ENCODE data around the gene SAFB.
"Not testable (repeated sequence)": the region's sequence is repeated elsewhere in the genome, so short reads cannot be mapped to it uniquely, and the experiment has no call there.

Gene SAFB

DNA sequence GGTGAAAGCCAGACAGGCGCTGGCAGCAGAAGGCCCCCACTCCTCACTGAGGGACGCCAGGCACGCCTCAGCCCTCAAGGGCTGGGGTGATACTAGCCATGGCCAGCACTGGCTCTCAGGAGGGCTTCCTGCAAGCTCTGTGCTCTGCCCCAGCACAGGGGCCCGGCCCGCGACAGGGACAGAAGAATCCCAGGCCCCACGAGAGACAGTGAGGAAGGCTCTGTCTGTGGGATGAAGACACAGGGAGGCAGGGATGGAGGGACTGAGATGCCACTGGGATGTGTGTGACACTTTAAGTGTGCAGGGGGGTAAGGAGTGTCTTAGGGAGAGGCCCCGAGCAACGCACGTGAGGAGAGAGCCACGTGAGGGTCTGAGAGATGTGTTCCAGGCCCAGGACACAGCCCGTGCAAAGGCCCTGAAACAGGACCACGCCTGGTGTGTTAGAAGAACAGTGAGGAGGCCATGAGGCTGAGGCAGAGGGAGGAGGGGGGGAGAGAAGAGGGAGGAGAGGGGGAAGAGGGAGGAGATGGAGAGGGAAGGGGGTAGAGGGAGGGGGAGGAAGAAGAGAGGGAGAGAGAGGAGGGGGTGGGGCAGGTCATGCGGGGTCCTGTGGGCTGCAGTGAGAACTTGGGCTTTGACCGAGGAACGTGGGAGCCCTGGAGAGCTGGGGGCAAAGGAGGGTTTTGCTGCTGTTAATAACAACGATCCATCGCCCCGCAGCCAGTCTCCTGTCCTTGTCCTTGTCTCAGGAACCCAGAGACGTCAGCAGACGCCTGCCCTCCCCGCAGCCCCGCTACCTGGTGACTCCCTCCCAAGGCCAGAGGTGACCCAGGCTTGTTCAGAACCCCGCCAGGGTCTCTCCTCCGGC is 74.4 kb downstream of the SAFB start:
- DNase-seq (ENCODE audit: low read depth) = no peak

DNA sequence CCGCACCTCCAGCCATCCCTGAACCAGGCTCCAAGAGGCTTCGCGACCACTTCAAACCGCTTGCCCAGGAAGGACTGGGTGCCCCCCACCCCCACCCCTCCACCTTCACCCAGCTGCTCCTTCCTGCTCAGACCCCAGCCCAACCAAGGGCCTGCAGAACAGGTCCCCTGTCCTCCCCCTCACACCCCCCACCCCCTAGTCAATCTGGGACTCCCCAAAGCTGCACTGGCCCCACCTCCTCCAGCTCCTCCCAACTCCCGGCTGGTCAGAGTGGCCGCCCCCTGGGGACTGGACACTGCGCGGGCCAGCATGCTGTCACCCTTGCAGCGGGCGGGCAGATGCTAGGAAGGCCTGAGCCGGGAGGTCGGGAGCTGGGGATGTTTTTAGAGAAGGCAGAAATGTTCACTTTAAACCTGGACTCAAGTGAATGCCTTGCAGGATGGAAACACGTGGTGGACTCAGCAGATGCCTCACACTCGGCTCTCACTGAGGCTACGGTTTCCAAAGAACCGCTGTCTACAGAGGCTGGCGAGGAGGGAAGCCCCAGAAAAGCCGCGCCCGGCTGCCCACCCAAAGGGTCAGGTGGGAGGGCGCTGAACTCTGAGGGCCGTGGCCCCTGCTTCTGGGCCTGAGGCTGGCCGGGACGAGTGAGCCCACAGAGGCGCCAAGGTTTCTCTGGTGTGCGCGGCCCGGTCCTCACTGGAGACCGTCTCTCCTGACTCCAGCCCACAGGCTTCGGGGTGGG is 75.2 kb downstream of the SAFB start:
- no peak for DNase-seq (ENCODE audit: low read depth)

DNA sequence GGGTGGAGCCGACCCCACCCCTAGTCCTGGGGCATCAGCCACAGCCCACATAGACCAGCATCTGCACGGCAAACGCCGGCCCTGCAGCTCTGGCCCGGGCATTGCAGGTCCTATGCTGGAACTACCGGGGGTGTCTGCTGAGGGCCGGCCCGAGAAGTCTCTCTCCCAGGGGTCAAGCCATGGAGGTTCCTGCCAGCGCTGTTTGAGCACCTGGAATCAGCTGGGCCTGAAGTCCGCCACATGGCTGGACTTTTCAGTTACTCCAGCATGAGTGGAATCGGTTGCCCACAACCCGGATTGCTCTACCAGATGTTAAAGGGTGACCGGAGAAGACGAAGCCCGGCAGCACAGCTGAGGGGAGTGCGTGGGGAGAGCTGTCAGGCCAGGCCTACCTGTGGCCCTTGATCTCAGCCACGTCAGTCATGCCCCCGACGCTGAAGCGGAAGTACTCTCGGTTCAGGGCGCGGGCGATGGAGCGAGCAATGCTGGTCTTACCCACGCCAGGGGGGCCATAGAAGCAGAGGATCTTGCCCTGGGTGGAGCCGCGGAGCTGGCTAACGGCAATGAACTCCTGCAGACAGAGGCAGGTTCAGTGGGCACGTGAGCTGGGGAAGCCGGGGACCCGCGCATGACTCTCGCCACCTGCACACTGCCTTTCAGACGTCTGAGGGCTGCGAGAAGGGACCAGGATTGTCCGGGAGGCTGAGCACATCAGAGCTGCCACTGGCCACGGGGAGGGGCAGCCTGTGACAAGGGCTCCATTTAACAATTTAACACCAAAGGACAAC is 75.9 kb downstream of the SAFB start:
- no peak for DNase-seq (ENCODE audit: low read depth)

- DNase-seq (ENCODE audit: low read depth) = no peak
Measured at GRCh38 chr19:5700455-5701092, 77.7 kb downstream of the SAFB start.

DNA sequence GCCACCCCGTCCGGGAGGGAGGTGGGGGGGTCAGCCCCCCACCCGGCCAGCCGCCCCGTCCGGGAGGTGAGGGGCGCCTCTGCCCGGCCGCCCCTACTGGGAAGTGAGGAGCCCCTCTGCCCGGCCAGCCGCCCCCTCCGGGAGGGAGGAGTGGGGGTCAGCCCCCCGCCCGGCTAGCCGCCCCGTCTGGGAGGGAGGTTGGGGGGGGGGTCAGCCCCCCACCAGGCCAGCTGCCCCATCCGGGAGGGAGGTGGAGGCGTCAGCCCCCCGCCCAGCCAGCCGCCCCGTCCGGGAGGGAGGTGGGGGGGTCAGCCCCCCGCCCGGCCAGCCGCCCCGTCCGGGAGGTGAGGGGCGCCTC is 79.1 kb downstream of the SAFB start:
- not testable (repeated sequence) for DNase-seq (ENCODE audit: low read depth)

GRCh38 chr19:5703819-5704818 is 81.2 kb downstream of the SAFB start:
- DNase-seq (ENCODE audit: low read depth) = no peak

GRCh38 chr19:5705552-5705951 is 82.7 kb downstream of the SAFB start:
- DNase-seq (ENCODE audit: low read depth) = no peak

DNA sequence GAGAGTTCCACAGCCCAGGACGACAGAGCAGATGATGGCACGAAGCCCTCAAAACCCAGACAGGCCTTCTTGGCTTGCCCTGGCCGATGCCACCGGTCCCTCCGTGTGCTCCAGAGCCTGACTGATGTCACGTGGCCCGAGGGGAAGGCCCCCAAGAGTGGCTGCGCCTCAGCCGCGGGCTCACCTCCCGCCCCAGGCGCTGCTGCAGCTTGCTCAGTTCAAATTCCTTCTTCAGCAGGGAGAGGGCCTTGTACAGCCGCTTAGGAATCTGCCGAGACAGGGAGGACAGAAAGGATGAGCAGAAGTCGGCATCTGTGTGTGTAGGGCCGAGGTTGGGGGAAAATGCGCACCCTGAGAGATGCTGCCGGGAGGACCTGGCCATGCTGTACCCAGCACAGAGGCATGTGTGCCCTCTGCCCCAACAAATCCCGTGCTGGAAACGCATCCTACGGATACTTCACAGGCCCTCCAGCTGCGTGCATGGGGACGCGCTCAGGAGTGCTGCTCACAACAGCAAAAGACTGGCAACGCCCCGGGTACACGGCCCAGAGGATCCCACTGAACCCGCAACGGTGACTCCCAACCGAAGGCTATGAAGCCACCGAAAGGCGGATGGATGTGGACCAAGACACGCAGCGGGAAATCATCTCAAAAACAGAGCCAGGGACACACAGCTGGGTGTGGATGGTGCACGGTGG is 84.1 kb downstream of the SAFB start:
- no peak for DNase-seq (ENCODE audit: low read depth)

DNA sequence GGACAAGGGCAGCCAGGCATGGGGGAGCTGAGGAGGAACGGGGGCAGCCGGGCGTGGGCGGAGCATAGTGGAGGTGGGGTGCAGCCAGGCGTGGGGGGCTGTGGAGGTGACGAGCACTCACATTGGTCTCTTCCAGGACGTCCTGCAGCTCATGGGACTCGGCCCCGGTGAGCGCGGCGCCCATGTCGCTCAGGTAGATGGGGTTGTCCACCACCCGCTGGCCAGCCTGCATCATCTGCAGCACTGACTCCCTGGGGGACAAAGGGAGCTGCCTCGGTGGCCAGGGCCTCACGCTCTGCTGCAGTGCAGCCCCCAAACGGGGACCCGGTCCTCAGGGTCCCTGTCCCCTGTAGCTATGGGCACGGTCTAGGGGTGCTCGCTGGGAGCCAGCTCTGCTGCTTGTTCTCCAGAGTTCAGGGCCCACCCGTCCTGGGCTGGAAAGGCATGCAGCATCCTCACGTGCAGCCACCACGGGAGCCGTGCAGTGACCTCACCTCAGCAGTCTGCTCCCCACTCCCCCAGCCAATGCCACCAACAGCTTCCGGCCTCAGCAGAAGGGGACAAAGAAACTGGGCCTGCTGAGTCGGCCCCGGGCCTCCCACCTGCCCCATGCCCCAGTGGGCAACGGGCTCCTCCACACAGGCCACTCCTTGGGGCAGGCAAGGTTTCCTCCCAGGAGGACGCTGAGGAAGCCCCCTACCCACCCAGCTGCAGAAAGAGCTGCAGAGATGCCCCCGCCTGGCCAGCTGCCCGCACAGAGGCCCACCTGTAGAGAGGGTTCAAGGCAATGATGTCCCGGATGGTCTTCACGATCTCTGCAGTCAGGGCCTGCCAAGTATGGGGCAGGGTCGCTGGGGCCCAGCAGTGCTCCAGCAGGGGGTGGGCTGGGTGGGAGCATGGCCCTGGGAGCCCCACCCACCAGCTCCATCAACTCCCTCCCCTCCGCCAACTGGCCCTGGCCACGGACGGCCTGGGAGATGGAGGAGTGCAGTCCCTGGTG is 85.0 kb downstream of the SAFB start:
- DNase-seq (ENCODE audit: low read depth) = no peak

- DNase-seq (ENCODE audit: low read depth) = no peak
Measured at GRCh38 chr19:5711025-5711424, 88.1 kb downstream of the SAFB start.

- no peak for DNase-seq (ENCODE audit: low read depth)
Measured at GRCh38 chr19:5711713-5712161, 88.9 kb downstream of the SAFB start.

DNA sequence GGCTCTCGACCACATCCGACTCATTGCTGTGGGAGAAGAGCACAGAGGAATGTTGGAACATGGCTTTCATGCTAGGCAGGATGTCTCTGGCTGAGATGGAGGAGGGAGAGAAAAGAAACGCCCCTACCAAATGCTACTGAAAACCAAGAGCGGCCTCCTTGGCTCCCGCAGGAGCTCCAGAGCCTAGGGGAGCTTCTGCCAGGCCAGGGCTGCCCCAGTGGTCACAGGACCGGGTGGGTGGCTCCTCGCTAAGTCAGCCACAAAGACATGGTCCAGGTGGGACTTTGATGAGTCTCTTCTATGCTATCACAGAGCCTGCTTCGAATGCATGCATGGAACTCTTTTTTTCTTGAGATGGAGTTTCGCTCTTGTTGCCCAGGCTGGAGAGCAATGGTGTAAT is 90.3 kb downstream of the SAFB start:
- DNase-seq (ENCODE audit: low read depth) = no peak

DNA sequence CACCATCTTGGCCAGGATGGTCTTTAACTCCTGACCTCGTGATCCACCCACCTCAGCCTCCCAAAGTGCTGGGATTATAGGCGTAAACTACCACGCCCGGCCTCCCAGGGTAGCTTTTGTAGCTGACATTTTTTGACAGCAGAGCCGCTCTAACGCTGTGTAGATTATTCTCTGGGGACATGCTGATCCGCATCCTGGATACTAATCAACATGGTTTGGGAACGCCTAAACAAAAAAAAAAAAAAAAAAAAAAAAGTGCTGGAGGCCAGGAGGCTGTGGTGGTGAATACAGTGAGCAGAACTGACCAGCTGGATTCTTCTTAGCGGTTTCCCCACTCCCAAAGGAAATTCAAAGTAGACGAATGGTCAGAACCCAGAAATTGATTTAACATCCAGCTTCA is 91.9 kb downstream of the SAFB start:
- no peak for DNase-seq (ENCODE audit: low read depth)

DNA sequence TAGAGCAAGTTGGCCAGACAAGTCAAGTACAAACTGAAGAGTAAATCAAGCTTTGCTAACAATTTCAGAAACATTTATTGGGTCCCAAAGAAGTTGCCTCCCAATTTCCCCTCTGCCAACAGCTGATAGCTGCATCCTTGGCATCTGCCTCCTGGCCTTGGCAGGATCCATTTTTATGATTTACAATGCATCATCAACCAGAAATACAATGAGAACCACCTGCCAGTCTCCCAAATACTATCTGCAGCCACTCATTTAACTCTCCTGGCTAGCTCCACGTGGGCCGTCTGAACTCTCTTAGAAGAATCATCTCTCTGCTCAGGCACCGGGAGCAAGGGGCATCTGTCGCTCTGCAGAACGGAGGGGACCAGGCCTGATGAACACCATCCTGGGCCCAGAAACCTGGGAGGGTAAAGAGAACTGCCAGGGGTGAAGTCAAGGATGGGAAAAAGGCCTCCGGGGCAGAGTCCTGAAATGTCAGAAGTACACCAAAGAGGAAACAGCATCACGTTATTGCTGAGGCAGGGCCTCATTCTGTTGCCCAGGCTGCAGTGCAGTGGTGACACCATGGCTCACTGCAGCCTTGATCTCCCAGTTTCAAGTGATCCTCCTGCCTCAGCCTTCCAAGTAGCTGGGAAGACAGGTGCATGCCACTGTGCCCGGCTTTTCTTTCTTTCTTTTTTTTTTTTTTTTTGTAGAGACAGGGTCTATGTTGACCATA is 94.5 kb downstream of the SAFB start:
- no peak for DNase-seq (ENCODE audit: low read depth)

Measured in stimulated activated CD8-positive, alpha-beta memory T cell treated with anti-CD3 and anti-CD28 coated beads, Interleukin-12 subunit alpha, Interleukin-12 subunit beta, amount 100 ng/mL, for 4 hours (primary cell).